Suprapubic skin (tissue), 4 donors: ENCODE measurements around the gene RUNX1. TPM values are rescaled to one million over a fixed set of nuclear protein-coding genes. Genes with fewer than 3 reads are reported as not detected.

Experiments
- DNase-seq, 2 donors: peaks; one replicate each; pipeline ENCODE4 v3.0.0-alpha.2; 2019; ENCODE audit warnings: low spot score in 2 of 2
- H3K27ac ChIP-seq: fragments of 200-600 bp; sonication (generic); one replicate; pipeline ENCODE4 v1.5.1; 2019
- H3K27me3 ChIP-seq: fragments of 200-600 bp; sonication (generic); one replicate; pipeline ENCODE4 v1.5.1; 2019
- H3K36me3 ChIP-seq: fragments of 200-600 bp; sonication (generic); one replicate; pipeline ENCODE4 v1.5.1; 2019
- H3K4me1 ChIP-seq: fragments of 200-600 bp; sonication (generic); one replicate; pipeline ENCODE4 v1.5.1; 2019
- H3K4me3 ChIP-seq: fragments of 200-600 bp; sonication (generic); one replicate; pipeline ENCODE4 v1.5.1; 2019; ENCODE audit warnings: mild to moderate bottlenecking
- H3K9me3 ChIP-seq: fragments of 200-600 bp; sonication (generic); one replicate; pipeline ENCODE4 v1.5.1; 2019
- CTCF ChIP-seq, 2 donors: fragments of 200-600 bp in 1 of 2; fragments of 450-650 bp in 1 of 2; sonication (generic) in 1 of 2; IDR thresholded peaks; one replicate each; pipeline ENCODE4 v1.5.1; 2016 to 2019; ENCODE audit warnings: antibody characterized with exemption in 2 of 2, mild to moderate bottlenecking in 1 of 2, moderate library complexity in 1 of 2
- EP300 ChIP-seq: sonication (generic); formaldehyde crosslinking; IDR thresholded peaks from one replicate; pipeline ENCODE4 v1.6.1; 2017; ENCODE audit warnings: antibody characterized with exemption
- POLR2A ChIP-seq, 2 donors: fragments of 450-650 bp; IDR thresholded peaks; one replicate each; pipeline ENCODE4 v1.6.1; 2017; ENCODE audit warnings: antibody characterized with exemption in 2 of 2, mild to moderate bottlenecking in 2 of 2, moderate library complexity in 2 of 2
- POLR2AphosphoS5 ChIP-seq, 3 donors: sonication (generic); formaldehyde crosslinking; IDR thresholded peaks; one replicate each; pipeline ENCODE4 v1.6.1; 2017; ENCODE audit warnings: antibody characterized with exemption in 3 of 3
- WGBS: methylation state at CpG from one replicate; pipeline ENCODE4 v1.1.5; 2018; 5-methylcytosine and 5-hydroxymethylcytosine counted together
- total RNA-seq, 4 donors: library from RNA; depleted of rRNA; stranded (reverse); fragments of >200 nt; gene quantifications; one replicate each; pipeline ENCODE4 v1.1.0, GENCODE V29; 2016

RUNX1 gene
- total RNA-seq, 4 donors from 2014 or later = 15.4 to 26.7 (median 20.5) TPM

GRCh38 chr21:35046880-35047229 lies 2.2 kb downstream of the RUNX1 start:
- Histone ChIP-seq H3K27me3 (peaks cover 3% of the 10 kb centered on the region), H3K4me3 (peak overlapping the region; percentile 36), H3K4me1 (peaks cover 31% of the 10 kb centered on the region), H3K27ac (peak overlapping the region; percentile 43), H3K9me3 (no peaks in the 10 kb centered on the region), H3K36me3 (no peaks in the 10 kb centered on the region)
- TF ChIP-seq POLR2A (IDR thresholded peaks at IDR 0.05) = no peak
- no peak for TF ChIP-seq POLR2AphosphoS5 (IDR thresholded peaks at IDR 0.05)
- TF ChIP-seq CTCF (IDR thresholded peaks at IDR 0.05) = no peak
- TF ChIP-seq EP300 = no peak
- 42% methylated on average over 8 of the region's 8 CpGs for WGBS
- no peak for DNase-seq

- no peaks in the 10 kb centered on the region for H3K36me3 ChIP-seq
- no peak for DNase-seq
- H3K9me3 ChIP-seq = no peaks in the 10 kb centered on the region
- H3K27ac ChIP-seq = no peak overlapping the region
- peaks cover 25% of the 10 kb centered on the region for H3K4me1 ChIP-seq
- TF ChIP-seq POLR2A (IDR thresholded peaks at IDR 0.05) (no peak), CTCF (IDR thresholded peaks at IDR 0.05) (no peak), EP300 (no peak), POLR2AphosphoS5 (IDR thresholded peaks at IDR 0.05) (no peak)
- H3K27me3 ChIP-seq = peaks cover 3% of the 10 kb centered on the region
- 88% methylated on average over 6 of the region's 6 CpGs for WGBS
- peak overlapping the region; percentile 36 for H3K4me3 ChIP-seq
Observed at GRCh38 chr21:35046263-35046624, 2.9 kb downstream of the RUNX1 start.

GRCh38 chr21:35045542-35046262 lies 3.4 kb downstream of the RUNX1 start:
- WGBS = 82% methylated on average over 17 of the region's 17 CpGs
- H3K27ac ChIP-seq = no peak overlapping the region
- H3K27me3 ChIP-seq = peaks cover 3% of the 10 kb centered on the region
- H3K36me3 ChIP-seq = no peaks in the 10 kb centered on the region
- peak overlapping the region; percentile 36 for H3K4me3 ChIP-seq
- H3K9me3 ChIP-seq = no peaks in the 10 kb centered on the region
- TF ChIP-seq POLR2A (IDR thresholded peaks at IDR 0.05) (no peak), EP300 (no peak), POLR2AphosphoS5 (IDR thresholded peaks at IDR 0.05) (no peak), CTCF (IDR thresholded peaks at IDR 0.05) (no peak)
- peaks cover 19% of the 10 kb centered on the region for H3K4me1 ChIP-seq
- no peak for DNase-seq

GRCh38 chr21:35044770-35045541 lies 4.1 kb downstream of the RUNX1 start:
- no peaks in the 10 kb centered on the region for H3K9me3 ChIP-seq
- TF ChIP-seq POLR2A (IDR thresholded peaks at IDR 0.05) = no peak
- TF ChIP-seq POLR2AphosphoS5 (IDR thresholded peaks at IDR 0.05) = no peak
- TF ChIP-seq CTCF (IDR thresholded peaks at IDR 0.05) = no peak
- TF ChIP-seq EP300 = no peak
- DNase-seq = no peak
- H3K4me1 ChIP-seq = peaks cover 16% of the 10 kb centered on the region
- WGBS = 86% methylated on average over 8 of the region's 8 CpGs
- H3K27ac ChIP-seq = no peak overlapping the region
- no peaks in the 10 kb centered on the region for H3K36me3 ChIP-seq
- H3K27me3 ChIP-seq = peaks cover 3% of the 10 kb centered on the region
- no peak overlapping the region for H3K4me3 ChIP-seq

- no peak for TF ChIP-seq EP300
- no peak for TF ChIP-seq CTCF (IDR thresholded peaks at IDR 0.05)
- no peak for TF ChIP-seq POLR2AphosphoS5 (IDR thresholded peaks at IDR 0.05)
- no peak for TF ChIP-seq POLR2A (IDR thresholded peaks at IDR 0.05)
- Histone ChIP-seq H3K4me1 (peaks cover 16% of the 10 kb centered on the region), H3K27ac (no peak overlapping the region)
Observed at GRCh38 chr21:35044128-35044527, 5.0 kb downstream of the RUNX1 start.

More at GRCh38 chr21:35044128-35044527, 5.0 kb downstream of the RUNX1 start:
- no peak for DNase-seq
- Histone ChIP-seq H3K27me3 (peaks cover 3% of the 10 kb centered on the region), H3K36me3 (no peaks in the 10 kb centered on the region), H3K9me3 (no peaks in the 10 kb centered on the region), H3K4me3 (no peak overlapping the region)
- 88% methylated on average over 3 of the region's 3 CpGs for WGBS
